Retinal pigment epithelial cell (primary cell): ENCODE results near the gene ERICH6.

Experiments
- DNase-seq: peaks from one replicate; pipeline ENCODE4 v3.0.0-alpha.2; 2010; ENCODE audit warnings: low read depth
- H3K4me3 ChIP-seq: 2 replicates; pipeline ENCODE4 v1.5.1; 2011; ENCODE audit warnings: mild to moderate bottlenecking, low read length, control low read depth, moderate library complexity
- CTCF ChIP-seq: conservative IDR thresholded peaks from 2 replicates; pipeline ENCODE4 v1.5.1; 2011; ENCODE audit warnings: low read depth, low read length, control low read depth, inconsistent platforms

ERICH6 gene

GRCh38 chr3:150745832-150746231 is 42.1 kb upstream of the ERICH6 start:
- no peak for DNase-seq
- TF ChIP-seq CTCF = no peak

GRCh38 chr3:150744919-150745211 is 41.1 kb upstream of the ERICH6 start:
- no peak for DNase-seq
- TF ChIP-seq CTCF = no peak
- H3K4me3 ChIP-seq = no peak overlapping the region

More at GRCh38 chr3:150745832-150746231, 42.1 kb upstream of the ERICH6 start:
- H3K4me3 ChIP-seq = no peak overlapping the region

- DNase-seq = no peak
Measured at GRCh38 chr3:150744041-150744918, 40.6 kb upstream of the ERICH6 start.

GRCh38 chr3:150743508-150743907 is 39.8 kb upstream of the ERICH6 start:
- H3K4me3 ChIP-seq = no peak overlapping the region
- DNase-seq = no peak
- TF ChIP-seq CTCF = no peak

More at GRCh38 chr3:150744041-150744918, 40.6 kb upstream of the ERICH6 start:
- TF ChIP-seq CTCF = no peak
- H3K4me3 ChIP-seq = no peak overlapping the region

- no peak for DNase-seq
- TF ChIP-seq CTCF = no peak
Measured at GRCh38 chr3:150742679-150743078, 39.0 kb upstream of the ERICH6 start.

GRCh38 chr3:150742141-150742523 is 38.4 kb upstream of the ERICH6 start:
- DNase-seq = no peak
- no peak overlapping the region for H3K4me3 ChIP-seq
- TF ChIP-seq CTCF = no peak

More at GRCh38 chr3:150742679-150743078, 39.0 kb upstream of the ERICH6 start:
- H3K4me3 ChIP-seq = no peak overlapping the region

GRCh38 chr3:150741497-150742140 is 37.9 kb upstream of the ERICH6 start:
- H3K4me3 ChIP-seq = no peak overlapping the region
- no peak for DNase-seq
- TF ChIP-seq CTCF = no peak
